ENCODE measurements around the gene PARD6B.
A peak's percentile ranks its signal among the peaks of the same experiment; 100 is the strongest.

PARD6B gene

GRCh38 chr20:50731930-50732690 is 730 bp downstream of the PARD6B start:
- Histone ChIP-seq H3K4me3 (peak overlapping the region; percentile 80), H3K27ac (peak overlapping the region; percentile 78 to 85)
- no peak for TF ChIP-seq CTCF (IDR thresholded peaks at IDR 0.05)
- no peak for DNase-seq (ENCODE audit: low spot score)

- peak overlapping the region; percentile 44 for H3K4me3 ChIP-seq
- DNase-seq (ENCODE audit: low spot score), result no peak
- TF ChIP-seq CTCF (IDR thresholded peaks at IDR 0.05), result no peak
- H3K27ac ChIP-seq, result peak overlapping the region in 1 of 2 donors; percentile 58
Measured at GRCh38 chr20:50733644-50734349, 2.4 kb downstream of the PARD6B start.

- Histone ChIP-seq H3K4me3 (no peak overlapping the region), H3K27ac (no peak overlapping the region)
- no peak for DNase-seq (ENCODE audit: low spot score)
- TF ChIP-seq CTCF (IDR thresholded peaks at IDR 0.05), result no peak
Measured at GRCh38 chr20:50734730-50735679, 3.6 kb downstream of the PARD6B start.

- no peak for DNase-seq (ENCODE audit: low spot score)
Measured at GRCh38 chr20:50735813-50736212, 4.4 kb downstream of the PARD6B start.

GRCh38 chr20:50737352-50737751 is 6.0 kb downstream of the PARD6B start:
- no peak overlapping the region for H3K27ac ChIP-seq
- H3K4me3 ChIP-seq, result no peak overlapping the region
- TF ChIP-seq CTCF (IDR thresholded peaks at IDR 0.05), result no peak
- no peak for DNase-seq (ENCODE audit: low spot score)

More at GRCh38 chr20:50735813-50736212, 4.4 kb downstream of the PARD6B start:
- no peak overlapping the region for H3K27ac ChIP-seq
- TF ChIP-seq CTCF (IDR thresholded peaks at IDR 0.05), result no peak
- H3K4me3 ChIP-seq, result no peak overlapping the region

DNA sequence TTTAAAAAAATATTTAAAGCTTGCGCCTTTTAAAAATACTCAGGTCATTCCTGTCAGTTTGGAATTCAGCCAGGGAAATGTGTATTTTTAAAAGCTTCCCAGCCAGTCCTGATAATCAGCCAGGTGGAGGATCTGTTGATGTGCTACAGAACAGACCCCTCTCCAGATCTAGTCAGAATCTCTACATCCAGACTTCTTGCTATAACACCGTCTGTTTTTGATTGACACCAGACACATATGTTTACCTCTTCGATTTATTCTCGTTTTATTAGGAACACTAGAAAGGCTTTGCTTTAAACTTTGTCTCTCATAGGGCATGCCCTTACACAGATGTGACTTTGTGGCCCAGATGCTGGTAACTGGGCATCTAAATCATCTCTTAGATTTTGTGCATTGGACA is 11.7 kb downstream of the PARD6B start:
- H3K4me3 ChIP-seq, result no peak overlapping the region
- H3K27ac ChIP-seq, result no peak overlapping the region
- TF ChIP-seq CTCF (IDR thresholded peaks at IDR 0.05), result no peak
- DNase-seq (ENCODE audit: low spot score), result no peak

Data from coronary artery (tissue), 2 donors.